KMS-11 (cell line): Measurements from ENCODE around the gene ITPR2.

ENCODE experiments used
- H2AFZ ChIP-seq: fragments of 200-600 bp; sonication (generic); 2 replicates; pipeline ENCODE4 v1.6.1; 2016; ENCODE audit warnings: antibody characterized with exemption, mixed run types, low read depth
- H3K27ac ChIP-seq: fragments of 200-600 bp; sonication (generic); 2 replicates; pipeline ENCODE4 v1.6.1; 2016; ENCODE audit warnings: mild to moderate bottlenecking, mixed run types
- H3K27me3 ChIP-seq: fragments of 200-600 bp; sonication (generic); 2 replicates; pipeline ENCODE4 v1.6.1; 2017; ENCODE audit warnings: mild to moderate bottlenecking, low read depth, mixed run types, moderate library complexity; ENCODE audit not compliant: insufficient read depth
- H3K36me3 ChIP-seq: fragments of 200-600 bp; sonication (generic); 2 replicates; pipeline ENCODE4 v1.6.1; 2017; ENCODE audit warnings: mild to moderate bottlenecking, mixed run types; ENCODE audit not compliant: insufficient read depth
- H3K4me1 ChIP-seq: fragments of 200-600 bp; sonication (generic); 2 replicates; pipeline ENCODE4 v1.6.1; 2016; ENCODE audit warnings: mild to moderate bottlenecking, low read depth, mixed run types; ENCODE audit not compliant: poor library complexity, severe bottlenecking
- H3K4me2 ChIP-seq: fragments of 200-600 bp; sonication (generic); 2 replicates; pipeline ENCODE4 v1.7.0; 2016; ENCODE audit warnings: mild to moderate bottlenecking, mixed run types
- H3K4me3 ChIP-seq: fragments of 200-600 bp; sonication (generic); IDR thresholded peaks from 2 replicates; pipeline ENCODE4 v1.6.1; 2017; ENCODE audit warnings: low read depth, low read length, mixed read lengths; ENCODE audit not compliant: insufficient read depth
- H3K79me2 ChIP-seq: fragments of 200-600 bp; sonication (generic); 2 replicates; pipeline ENCODE4 v1.6.1; 2016; ENCODE audit warnings: low read depth, mixed run types; ENCODE audit not compliant: insufficient read depth
- H3K9ac ChIP-seq: fragments of 200-600 bp; sonication (generic); 2 replicates; pipeline ENCODE4 v1.6.1; 2016; ENCODE audit warnings: mild to moderate bottlenecking, mixed run types
- H4K20me1 ChIP-seq: fragments of 200-600 bp; sonication (generic); 2 replicates; pipeline ENCODE4 v1.6.1; 2016; ENCODE audit warnings: mild to moderate bottlenecking, mixed run types; ENCODE audit not compliant: insufficient read depth
- CTCF ChIP-seq: fragments of 200-600 bp; sonication (generic); conservative IDR thresholded peaks from 2 replicates; pipeline ENCODE4 v1.6.1; 2017; ENCODE audit warnings: low read depth, mild to moderate bottlenecking, antibody characterized with exemption, low read length, moderate library complexity, mixed read lengths

The ITPR2 gene

GRCh38 chr12:26736563-26737486 lies 96.2 kb downstream of the ITPR2 start:
- Histone ChIP-seq H3K4me1 (peaks cover 19% of the 10 kb centered on the region), H3K27ac (no peak overlapping the region), H3K4me3 (no peak overlapping the region), H4K20me1 (no peaks in the 10 kb centered on the region), H2AFZ (no peak overlapping the region), H3K27me3 (no peaks in the 10 kb centered on the region), H3K9ac (no peak overlapping the region), H3K36me3 (no peaks in the 10 kb centered on the region), H3K4me2 (no peak overlapping the region), H3K79me2 (no peaks in the 10 kb centered on the region)
- no peak for TF ChIP-seq CTCF

- Histone ChIP-seq H3K27ac (no peak overlapping the region), H3K36me3 (no peaks in the 10 kb centered on the region), H2AFZ (no peak overlapping the region), H3K4me1 (peaks cover 19% of the 10 kb centered on the region), H4K20me1 (no peaks in the 10 kb centered on the region), H3K4me3 (no peak overlapping the region), H3K79me2 (no peaks in the 10 kb centered on the region), H3K4me2 (no peak overlapping the region), H3K27me3 (no peaks in the 10 kb centered on the region), H3K9ac (no peak overlapping the region)
- no peak for TF ChIP-seq CTCF
These were observed 97.8 kb downstream of the ITPR2 start for GRCh38 chr12:26735249-26735639.

GRCh38 chr12:26734510-26735248 lies 98.3 kb downstream of the ITPR2 start:
- no peaks in the 10 kb centered on the region for H3K27me3 ChIP-seq
- no peak overlapping the region for H3K4me2 ChIP-seq
- no peaks in the 10 kb centered on the region for H3K79me2 ChIP-seq
- no peak for TF ChIP-seq CTCF
- no peak overlapping the region for H2AFZ ChIP-seq
- H4K20me1 ChIP-seq: no peaks in the 10 kb centered on the region
- no peak overlapping the region for H3K27ac ChIP-seq
- no peaks in the 10 kb centered on the region for H3K36me3 ChIP-seq
- no peak overlapping the region for H3K4me3 ChIP-seq
- no peak overlapping the region for H3K9ac ChIP-seq
- peaks cover 19% of the 10 kb centered on the region for H3K4me1 ChIP-seq

GRCh38 chr12:26732005-26732908 lies 100.7 kb downstream of the ITPR2 start:
- Histone ChIP-seq H3K36me3 (no peaks in the 10 kb centered on the region), H3K9ac (no peak overlapping the region), H3K27me3 (no peaks in the 10 kb centered on the region), H3K27ac (no peak overlapping the region), H3K4me3 (no peak overlapping the region), H3K4me1 (peaks cover 19% of the 10 kb centered on the region), H2AFZ (no peak overlapping the region), H4K20me1 (no peaks in the 10 kb centered on the region), H3K79me2 (no peaks in the 10 kb centered on the region), H3K4me2 (no peak overlapping the region)
- TF ChIP-seq CTCF: no peak
